Astrocyte (in vitro differentiated cells and primary cell): ENCODE data around the gene RALY.

Source experiments
- CTCF ChIP-seq: IDR thresholded peaks from 2 replicates; pipeline ENCODE4 v1.5.1; 2011; ENCODE audit warnings: low read depth, mild to moderate bottlenecking, inconsistent platforms, low read length, moderate library complexity; ENCODE audit not compliant: insufficient read depth
- EZH2 ChIP-seq: IDR thresholded peaks from 2 replicates; pipeline ENCODE4 v1.6.1; 2012; ENCODE audit warnings: mild to moderate bottlenecking, low read length, inconsistent platforms; ENCODE audit not compliant: insufficient read depth

- TF ChIP-seq CTCF, result no peak
- no peak for TF ChIP-seq EZH2
Observed at GRCh38 chr20:33986560-33987216, 7.0 kb upstream of the RALY start.
